H1 (cell line): ENCODE data around the gene GALNT2. TPM values are rescaled to one million over a fixed set of nuclear protein-coding genes. Genes with fewer than 3 reads are reported as not detected.
A peak's percentile ranks its signal among the peaks of the same experiment; 100 is the strongest.

Experiments
- CTCF ChIA-PET: fragments of 300-600 bp; sonication (Branson Sonifier 250); formaldehyde crosslinking; loops from one replicate; lab custom pipeline; 2021; ENCODE audit not compliant: partially characterized antibody; lab: Charles Lee
- POLR2A ChIA-PET: fragments of 300-600 bp; sonication (Branson Sonifier 250); formaldehyde crosslinking; loops from one replicate; lab custom pipeline; 2021; ENCODE audit warnings: inconsistent platforms; ENCODE audit not compliant: partially characterized antibody; lab: Charles Lee
- DNase-seq, 2 experiments: peaks; one replicate each; pipeline versions ENCODE4 v3.0.0 to v3.0.0-alpha.2; 2010 to 2022; ENCODE audit warnings: low spot score in 2 of 2, low read depth in 1 of 2, mixed read lengths in 1 of 2
- FAIRE-seq: peaks from 2 replicates; lab custom pipeline; 2011; peaks lifted over from hg19 to GRCh38; lab: Jason Lieb, UNC
- H2AFZ ChIP-seq: 2 replicates; pipeline ENCODE4 v1.8.1; 2012; ENCODE audit warnings: low read length, inconsistent platforms
- H2AK5ac ChIP-seq: 2 replicates; pipeline ENCODE4 v1.6.1; 2013; ENCODE audit warnings: low read depth, low read length
- H2BK120ac ChIP-seq: replicated peaks from 2 replicates; pipeline ENCODE3; 2013; ENCODE audit warnings: low read depth, low read length, inconsistent platforms
- H2BK12ac ChIP-seq: 2 replicates; pipeline ENCODE4 v1.6.1; 2013; ENCODE audit warnings: low read depth, low read length
- H2BK15ac ChIP-seq: 2 replicates; pipeline ENCODE4 v1.6.1; 2013; ENCODE audit warnings: low read length
- H2BK20ac ChIP-seq: 2 replicates; pipeline ENCODE4 v1.6.1; 2013; ENCODE audit warnings: low read length
- H2BK5ac ChIP-seq: 2 replicates; pipeline ENCODE4 v1.6.1; 2013; ENCODE audit warnings: low read depth, low read length
- H3K14ac ChIP-seq: 2 replicates; pipeline ENCODE4 v1.6.1; 2013; ENCODE audit warnings: inconsistent platforms; ENCODE audit not compliant: insufficient read length
- H3K18ac ChIP-seq: 2 replicates; pipeline ENCODE4 v1.6.1; 2013; ENCODE audit warnings: low read length; ENCODE audit errors: extremely low read depth
- H3K23ac ChIP-seq: 2 replicates; pipeline ENCODE4 v1.6.1; 2013; ENCODE audit warnings: inconsistent platforms; ENCODE audit not compliant: insufficient read length
- H3K23me2 ChIP-seq: 2 replicates; pipeline ENCODE4 v1.6.1; 2013; ENCODE audit warnings: low read depth, low read length
- H3K27ac ChIP-seq: 2 replicates; pipeline ENCODE4 v1.6.1; 2011; ENCODE audit warnings: low read depth, low read length, inconsistent platforms
- H3K27me3 ChIP-seq, 4 experiments: replicated peaks in 1 of 4; 1 replicate in 1 of 4; 2 replicates in 3 of 4; pipeline versions ENCODE4 v1.6.1 to v1.8.1; 2011 to 2013; ENCODE audit warnings: low read length in 3 of 4, mild to moderate bottlenecking in 3 of 4, inconsistent platforms in 2 of 4, mixed read lengths in 2 of 4, moderate library complexity in 1 of 4; ENCODE audit not compliant: control insufficient read depth in 3 of 4, insufficient read depth in 3 of 4; ENCODE audit errors: extremely low read depth in 1 of 4
- H3K36me3 ChIP-seq, 4 experiments: 2 replicates each; pipeline versions ENCODE4 v1.6.1 to v1.8.1; 2011 to 2013; ENCODE audit warnings: mild to moderate bottlenecking in 4 of 4, low read length in 3 of 4, moderate library complexity in 2 of 4, control low read depth in 1 of 4, inconsistent platforms in 1 of 4; ENCODE audit not compliant: insufficient read depth in 4 of 4, control insufficient read depth in 2 of 4
- H3K4ac ChIP-seq: replicated peaks from 2 replicates; pipeline ENCODE3; 2013; ENCODE audit warnings: low read length, low read depth, mixed read lengths, inconsistent platforms; ENCODE audit not compliant: insufficient read length
- H3K4me1 ChIP-seq, 4 experiments: replicated peaks in 1 of 4; 1 replicate in 1 of 4; 2 replicates in 3 of 4; pipeline versions ENCODE4 v1.6.1 to v1.8.1; 2011 to 2013; ENCODE audit warnings: low read length in 3 of 4, inconsistent platforms in 2 of 4, mixed read lengths in 1 of 4; ENCODE audit not compliant: insufficient read depth in 4 of 4, control insufficient read depth in 3 of 4
- H3K4me2 ChIP-seq, 2 experiments: 2 replicates each; pipeline versions ENCODE4 v1.6.1 to v1.8.1; 2011 to 2013; ENCODE audit warnings: low read depth in 2 of 2, low read length in 2 of 2, control low read depth in 1 of 2, inconsistent platforms in 1 of 2, mild to moderate bottlenecking in 1 of 2; ENCODE audit not compliant: insufficient read depth in 1 of 2
- H3K4me3 ChIP-seq, 4 experiments: fragments of 200-600, 300-600 bp in 1 of 4; sonication (generic), shearing (Covaris generic), sonication (Bioruptor Twin) in 1 of 4; 2 replicates each; pipeline versions ENCODE4 v1.5.1 to v1.8.1; 2011 to 2016; ENCODE audit warnings: low read length in 4 of 4, low read depth in 3 of 4, control low read depth in 2 of 4, inconsistent platforms in 2 of 4, mild to moderate bottlenecking in 2 of 4, mixed read lengths in 1 of 4, moderate library complexity in 1 of 4; ENCODE audit not compliant: insufficient read depth in 2 of 4; ENCODE audit errors: extremely low read depth in 1 of 4
- H3K56ac ChIP-seq: replicated peaks from 2 replicates; pipeline ENCODE3; 2013; ENCODE audit warnings: low read depth, mild to moderate bottlenecking, mixed read lengths, low read length, inconsistent platforms; ENCODE audit not compliant: insufficient read length
- H3K79me1 ChIP-seq: 2 replicates; pipeline ENCODE4 v1.6.1; 2013; ENCODE audit warnings: low read depth, low read length, control low read depth
- H3K79me2 ChIP-seq, 2 experiments: 2 replicates each; pipeline versions ENCODE4 v1.6.1 to v1.8.1; 2012 to 2013; ENCODE audit warnings: low read length in 2 of 2, mild to moderate bottlenecking in 2 of 2, inconsistent platforms in 1 of 2; ENCODE audit not compliant: insufficient read depth in 2 of 2, control insufficient read depth in 1 of 2
- H3K9ac ChIP-seq, 4 experiments: replicated peaks in 1 of 4; 1 replicate in 1 of 4; 2 replicates in 3 of 4; pipeline versions ENCODE4 v1.6.1 to v1.8.1; 2011 to 2013; ENCODE audit warnings: low read depth in 3 of 4, low read length in 3 of 4, control low read depth in 2 of 4, mild to moderate bottlenecking in 2 of 4, moderate library complexity in 2 of 4, inconsistent platforms in 1 of 4; ENCODE audit errors: extremely low read depth in 1 of 4
- H3K9me3 ChIP-seq, 2 experiments: 2 replicates each; pipeline versions ENCODE4 v1.6.1 to v1.8.1; 2012 to 2013; ENCODE audit warnings: mild to moderate bottlenecking in 2 of 2, moderate library complexity in 2 of 2, control low read depth in 1 of 2, inconsistent platforms in 1 of 2, low read depth in 1 of 2, low read length in 1 of 2, mixed read lengths in 1 of 2; ENCODE audit not compliant: insufficient read depth in 2 of 2
- H4K20me1 ChIP-seq, 2 experiments: replicated peaks in 1 of 2; 2 replicates each; pipeline versions ENCODE3 to v1.8.1; 2011 to 2013; ENCODE audit warnings: inconsistent platforms in 2 of 2, low read length in 2 of 2, mild to moderate bottlenecking in 1 of 2; ENCODE audit not compliant: insufficient read depth in 2 of 2, control insufficient read depth in 1 of 2
- H4K5ac ChIP-seq: 2 replicates; pipeline ENCODE4 v1.6.1; 2013; ENCODE audit warnings: low read length, low read depth, mixed read lengths, inconsistent platforms; ENCODE audit not compliant: insufficient read length
- H4K8ac ChIP-seq: 2 replicates; pipeline ENCODE4 v1.8.0; 2013; ENCODE audit warnings: mild to moderate bottlenecking, moderate library complexity, low read length, inconsistent platforms; ENCODE audit not compliant: insufficient read depth; ENCODE audit errors: extremely low read depth
- H4K91ac ChIP-seq: replicated peaks from 2 replicates; pipeline ENCODE3; 2013; ENCODE audit warnings: low read length, mixed read lengths, inconsistent platforms; ENCODE audit not compliant: insufficient read length
- CBX8 ChIP-seq: fragments of 300-800, 300-1000 bp; sonication (generic); IDR thresholded peaks from 2 replicates; pipeline ENCODE4 v1.7.1; 2016; ENCODE audit warnings: low read depth, low read length, borderline replicate concordance
- CHD2 ChIP-seq: IDR thresholded peaks from 2 replicates; pipeline ENCODE4 v1.6.1; 2012; ENCODE audit warnings: low read length, improper control_type of control experiment
- PHF8 ChIP-seq: fragments of 200-600 bp; sonication (generic); conservative IDR thresholded peaks from 2 replicates; pipeline ENCODE4 v1.7.1; 2012; ENCODE audit warnings: low read depth, mild to moderate bottlenecking, inconsistent platforms, low read length, moderate library complexity
- POLR2AphosphoS5 ChIP-seq: IDR thresholded peaks from 2 replicates; pipeline ENCODE4 v1.6.1; 2011; ENCODE audit warnings: low read depth, low read length
- RBBP5 ChIP-seq: IDR thresholded peaks from 2 replicates; pipeline ENCODE4 v1.7.1; 2012; ENCODE audit warnings: low read depth, mild to moderate bottlenecking, inconsistent platforms, low read length, moderate library complexity, borderline replicate concordance
- SP4 ChIP-seq: IDR thresholded peaks from 2 replicates; pipeline ENCODE4 v1.6.1; 2012; ENCODE audit warnings: low read length, inconsistent platforms
- SUZ12 ChIP-seq: fragments of 200-600 bp; sonication (generic); IDR thresholded peaks from 2 replicates; pipeline ENCODE4 v1.6.1; 2012; ENCODE audit warnings: mild to moderate bottlenecking, inconsistent platforms, low read length, moderate library complexity, mixed read lengths
- TCF12 ChIP-seq: IDR thresholded peaks from 2 replicates; pipeline ENCODE4 v1.6.1; 2011; ENCODE audit warnings: low read depth, mild to moderate bottlenecking, low read length
- WGBS, 2 experiments: shearing (Covaris generic) in 1 of 2; methylation state at CpG; one replicate each; pipeline versions ENCODE4 v1.1.6 to v1.1.7; 2013 to 2015; ENCODE audit warnings: low lambda C conversion rate in 2 of 2, mixed read lengths in 2 of 2, inconsistent platforms in 1 of 2, low coverage in 1 of 2, missing lambda C conversion rate in 1 of 2; ENCODE audit not compliant: insufficient replicate concordance in 2 of 2, insufficient coverage in 1 of 2, insufficient read length in 1 of 2; ENCODE audit errors: extremely low coverage in 1 of 2, missing lambda C conversion rate in 1 of 2; 5-methylcytosine and 5-hydroxymethylcytosine counted together
- polyA plus RNA-seq, 7 experiments: library from polyadenylated mRNA; depleted of rRNA in 3 of 7; stranded (reverse) in 5 of 7; unstranded in 2 of 7; fragments of >200 nt in 5 of 7; fragments of 200-250 nt in 2 of 7; gene quantifications; 1 replicate in 5 of 7; 2 replicates in 1 of 7; 4 replicates in 1 of 7; pipeline versions ENCODE4 v1.2.1 to v1.2.3, GENCODE V29; 2011 to 2013; ENCODE audit warnings: missing spikeins in 2 of 7, mixed read lengths in 2 of 7
- total RNA-seq: library from RNA; stranded (reverse); fragmentation: NEBNext Ultra II Directional; extraction: Animal tissue kit (Norgen Biotek cat#: 25700); gene quantifications from 2 replicates; pipeline ENCODE4 v1.2.1, GENCODE V29; 2021
- TF ChIP-seq, protein P1 (sequence below): IDR thresholded peaks from 2 replicates; pipeline ENCODE4 v1.6.1; 2011; ENCODE audit warnings: low read depth, mild to moderate bottlenecking, low read length; ENCODE audit not compliant: insufficient read depth
- TF ChIP-seq, protein P2 (sequence below): IDR thresholded peaks from 2 replicates; pipeline ENCODE4 v1.6.1; 2012; ENCODE audit warnings: inconsistent platforms

The GALNT2 gene
- total and polyA plus RNA-seq, 2 of the 8 experiments (the other 6 are each of a cell fraction or from before 2014, with no cell fraction given): 34.5 to 75.3 TPM

DNA sequence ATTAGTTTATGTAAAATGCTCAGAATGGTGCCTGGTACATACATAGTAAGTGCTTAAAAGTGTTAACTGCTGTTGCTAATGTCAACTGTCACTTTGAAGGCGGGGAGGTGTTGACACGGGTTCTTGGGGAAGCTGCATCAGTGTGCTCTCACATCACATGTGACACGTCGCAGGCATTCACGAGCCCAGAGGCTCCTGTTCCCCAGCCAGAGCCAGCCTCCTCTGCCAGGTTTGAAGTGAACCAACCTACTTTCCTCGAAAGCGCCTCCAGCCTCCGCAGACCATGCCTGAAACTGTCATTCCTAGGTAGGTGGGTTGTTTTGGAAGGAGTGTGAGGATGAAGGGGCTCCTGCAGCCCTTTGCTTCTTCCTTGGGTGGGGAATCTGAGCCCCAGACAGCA lies 13.8 kb downstream of the GALNT2 start:
- TF ChIP-seq POLR2AphosphoS5: no peak
- no peak for TF ChIP-seq TCF12
- no peak for TF ChIP-seq SUZ12
- TF ChIP-seq CBX8: no peak
- no peak for TF ChIP-seq CHD2
- TF ChIP-seq, protein P1, sequence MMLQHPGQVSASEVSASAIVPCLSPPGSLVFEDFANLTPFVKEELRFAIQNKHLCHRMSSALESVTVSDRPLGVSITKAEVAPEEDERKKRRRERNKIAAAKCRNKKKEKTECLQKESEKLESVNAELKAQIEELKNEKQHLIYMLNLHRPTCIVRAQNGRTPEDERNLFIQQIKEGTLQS: no peak
- TF ChIP-seq RBBP5: no peak
- TF ChIP-seq, protein P2, sequence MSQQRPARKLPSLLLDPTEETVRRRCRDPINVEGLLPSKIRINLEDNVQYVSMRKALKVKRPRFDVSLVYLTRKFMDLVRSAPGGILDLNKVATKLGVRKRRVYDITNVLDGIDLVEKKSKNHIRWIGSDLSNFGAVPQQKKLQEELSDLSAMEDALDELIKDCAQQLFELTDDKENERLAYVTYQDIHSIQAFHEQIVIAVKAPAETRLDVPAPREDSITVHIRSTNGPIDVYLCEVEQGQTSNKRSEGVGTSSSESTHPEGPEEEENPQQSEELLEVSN: no peak
- TF ChIP-seq SP4: no peak
- TF ChIP-seq PHF8: no peak
- DNase-seq (peak in 1 of 2 experiments; percentile 26), FAIRE-seq (no peak)
- Histone ChIP-seq H4K8ac (no peak overlapping the region), H4K5ac (no peak overlapping the region), H2BK5ac (no peak overlapping the region), H3K4me2 (no peak overlapping the region), H3K18ac (no peak overlapping the region), H4K20me1 (peaks cover 10 to 14% of the 10 kb centered on the region in 2 experiments), H3K14ac (no peak overlapping the region), H3K4me3 (no peak overlapping the region), H3K36me3 (no peaks in the 10 kb centered on the region), H2AK5ac (no peak overlapping the region), H4K91ac (no peak overlapping the region), H3K56ac (no peak overlapping the region), H2AFZ (no peak overlapping the region), H2BK20ac (no peak overlapping the region), H3K27ac (no peak overlapping the region), H3K23ac (no peak overlapping the region), H3K23me2 (no peaks in the 10 kb centered on the region), H2BK15ac (no peak overlapping the region), H3K4me1 (peaks cover 0 to 15% (median 3%) of the 10 kb centered on the region in 4 experiments; a peak in 5 of 7 replicates), H3K4ac (no peak overlapping the region), H3K9me3 (peaks cover 8 to 9% of the 10 kb centered on the region in 2 experiments; a peak in 3 of 4 replicates), H3K79me2 (peaks cover 16 to 98% of the 10 kb centered on the region in 2 experiments; a peak in 3 of 4 replicates), H3K27me3 (no peaks in the 10 kb centered on the region; a peak in 1 of 7 replicates), H2BK12ac (no peak overlapping the region), H3K9ac (no peak overlapping the region), H3K79me1 (peaks cover 41% of the 10 kb centered on the region), H2BK120ac (no peak overlapping the region)
- POLR2A ChIA-PET: interaction anchor here (1.5 kb wide), 1 partner anchor 11 kb away, joined by 4 read pairs; no protein-coding TSS in a partner anchor
- CTCF ChIA-PET: interaction anchor here (1.2 to 2.5 kb wide), 4 partner anchors 10 to 232 kb away, joined by 3 to 6 read pairs (median 4); no protein-coding TSS in a partner anchor
- WGBS, 2 experiments: 86% methylated on average over 8 of the region's 8 CpGs; no CpG with 5 or more reads in 1 of the 2 experiments
